GM12872 (cell line): ENCODE data around the gene UFD1.

Experiments
- TF ChIP-seq, protein P1 (sequence below): IDR thresholded peaks from 3 replicates; pipeline ENCODE4 v1.5.1; 2011; ENCODE audit warnings: low read depth, mild to moderate bottlenecking, low read length, moderate library complexity; ENCODE audit not compliant: insufficient read depth

The UFD1 gene

DNA sequence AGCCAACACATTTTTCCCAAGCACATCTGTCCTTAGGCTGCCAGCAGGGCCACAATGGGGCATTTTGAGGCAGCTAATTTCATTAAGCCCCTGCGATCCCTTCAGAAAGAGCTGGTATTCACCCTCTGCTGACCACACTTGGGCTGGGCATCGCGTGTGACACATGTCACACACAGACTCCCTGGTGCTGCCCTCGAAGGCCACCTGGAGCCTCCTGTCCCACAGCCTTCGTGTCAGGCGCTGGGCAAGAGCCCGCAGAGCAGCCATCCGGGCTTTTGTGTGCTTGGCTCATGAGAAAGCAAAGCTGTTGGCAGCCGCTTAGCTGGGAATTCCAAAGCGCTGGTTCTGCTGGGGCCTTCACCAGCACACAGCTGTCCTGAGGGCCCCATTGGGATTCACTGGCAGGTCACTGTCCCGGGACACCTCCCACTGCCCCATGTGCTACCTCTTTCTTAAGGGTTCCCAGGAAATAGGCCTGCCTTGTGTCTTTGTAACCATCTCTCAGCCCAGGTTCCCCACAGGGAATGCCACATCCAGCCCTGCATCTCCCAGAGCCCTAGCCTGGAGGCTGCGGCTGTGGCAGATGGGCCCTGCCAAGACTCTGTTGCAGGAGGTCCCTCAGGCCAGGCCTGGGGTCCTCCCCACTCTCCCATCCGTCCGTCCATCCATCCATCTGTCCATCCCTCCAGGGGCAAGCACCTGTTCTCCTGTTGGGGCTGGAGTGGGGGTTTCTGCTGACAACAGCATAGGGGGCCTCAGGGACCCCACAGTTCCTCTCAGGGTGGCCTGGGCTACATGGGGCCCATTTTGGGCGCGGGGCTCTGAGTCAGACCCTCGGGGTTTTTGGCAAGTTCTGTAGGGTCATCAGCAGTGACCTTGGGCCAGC, 40.3 kb upstream of the UFD1 start:
- TF ChIP-seq, protein P1, sequence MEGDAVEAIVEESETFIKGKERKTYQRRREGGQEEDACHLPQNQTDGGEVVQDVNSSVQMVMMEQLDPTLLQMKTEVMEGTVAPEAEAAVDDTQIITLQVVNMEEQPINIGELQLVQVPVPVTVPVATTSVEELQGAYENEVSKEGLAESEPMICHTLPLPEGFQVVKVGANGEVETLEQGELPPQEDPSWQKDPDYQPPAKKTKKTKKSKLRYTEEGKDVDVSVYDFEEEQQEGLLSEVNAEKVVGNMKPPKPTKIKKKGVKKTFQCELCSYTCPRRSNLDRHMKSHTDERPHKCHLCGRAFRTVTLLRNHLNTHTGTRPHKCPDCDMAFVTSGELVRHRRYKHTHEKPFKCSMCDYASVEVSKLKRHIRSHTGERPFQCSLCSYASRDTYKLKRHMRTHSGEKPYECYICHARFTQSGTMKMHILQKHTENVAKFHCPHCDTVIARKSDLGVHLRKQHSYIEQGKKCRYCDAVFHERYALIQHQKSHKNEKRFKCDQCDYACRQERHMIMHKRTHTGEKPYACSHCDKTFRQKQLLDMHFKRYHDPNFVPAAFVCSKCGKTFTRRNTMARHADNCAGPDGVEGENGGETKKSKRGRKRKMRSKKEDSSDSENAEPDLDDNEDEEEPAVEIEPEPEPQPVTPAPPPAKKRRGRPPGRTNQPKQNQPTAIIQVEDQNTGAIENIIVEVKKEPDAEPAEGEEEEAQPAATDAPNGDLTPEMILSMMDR: no peak

DNA sequence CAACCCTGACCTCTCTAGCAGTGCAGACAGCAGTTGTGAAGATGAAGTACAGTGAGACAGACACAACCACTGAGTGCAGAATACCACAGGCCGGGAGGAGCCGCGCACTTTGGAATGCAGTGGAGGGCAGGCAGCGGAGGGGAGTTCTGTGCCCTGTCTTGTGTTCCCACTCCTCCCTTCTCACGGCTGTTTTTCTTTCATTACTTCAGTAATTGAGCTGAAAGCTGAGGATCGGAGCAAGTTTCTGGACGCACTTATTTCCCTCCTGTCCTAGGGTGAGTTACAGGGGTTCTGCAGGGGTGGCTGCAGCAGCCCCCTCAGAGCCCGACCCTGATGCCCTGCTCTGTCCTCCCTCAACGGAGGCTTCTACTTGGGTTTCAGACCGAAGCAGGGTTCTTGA, 39.6 kb upstream of the UFD1 start:
- TF ChIP-seq, protein P1: no peak

DNA sequence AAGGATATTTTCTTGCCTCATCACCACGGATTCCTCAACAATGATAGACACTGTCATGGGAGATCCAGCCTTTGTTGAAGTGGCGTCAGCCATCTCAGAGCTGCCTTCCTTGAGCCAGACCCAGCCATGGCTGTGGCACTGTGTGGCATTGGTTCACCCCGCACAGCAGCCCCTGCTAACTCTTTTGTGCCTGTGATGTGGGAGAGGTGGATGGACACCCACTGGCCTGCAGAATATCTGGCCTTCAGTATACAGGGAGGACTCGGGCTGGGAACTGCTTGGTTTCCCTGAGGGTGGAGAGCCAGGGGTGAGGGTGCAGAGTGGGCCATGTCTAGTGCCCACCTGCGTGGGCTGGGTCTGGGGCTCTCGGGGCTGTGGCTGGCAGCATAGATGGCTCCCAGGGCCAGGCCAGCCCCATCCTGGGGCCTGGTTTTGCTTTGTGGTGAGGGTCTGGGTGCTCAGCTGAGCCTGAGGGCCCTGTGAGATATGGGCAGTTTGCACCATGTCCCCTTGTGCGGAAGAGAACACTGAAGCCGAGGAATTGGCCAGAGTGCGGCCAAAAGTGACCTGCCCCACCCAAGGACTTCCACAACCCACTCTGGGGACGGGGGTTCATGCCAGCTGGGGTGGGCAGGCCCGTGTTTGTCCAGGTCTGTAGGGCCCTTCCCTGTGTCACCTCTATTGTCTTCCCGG, 39.1 kb upstream of the UFD1 start:
- TF ChIP-seq, protein P1: no peak

DNA sequence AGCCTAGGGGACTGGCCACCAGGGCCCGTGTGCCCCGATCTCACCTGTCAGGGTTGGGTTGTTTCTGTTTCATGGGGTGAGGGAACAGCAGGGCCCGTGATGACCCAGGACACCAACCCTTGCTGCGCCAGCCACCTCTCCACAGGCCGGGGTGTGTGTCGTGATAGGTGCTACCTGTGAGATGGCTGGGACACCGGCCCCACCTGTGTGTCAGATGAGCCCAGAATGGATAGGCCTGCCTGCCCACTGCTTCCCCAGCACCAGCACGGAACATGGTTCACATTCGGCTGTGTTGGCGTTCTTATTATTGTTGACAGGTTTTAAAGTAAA, 38.1 kb upstream of the UFD1 start:
- TF ChIP-seq, protein P1: no peak

DNA sequence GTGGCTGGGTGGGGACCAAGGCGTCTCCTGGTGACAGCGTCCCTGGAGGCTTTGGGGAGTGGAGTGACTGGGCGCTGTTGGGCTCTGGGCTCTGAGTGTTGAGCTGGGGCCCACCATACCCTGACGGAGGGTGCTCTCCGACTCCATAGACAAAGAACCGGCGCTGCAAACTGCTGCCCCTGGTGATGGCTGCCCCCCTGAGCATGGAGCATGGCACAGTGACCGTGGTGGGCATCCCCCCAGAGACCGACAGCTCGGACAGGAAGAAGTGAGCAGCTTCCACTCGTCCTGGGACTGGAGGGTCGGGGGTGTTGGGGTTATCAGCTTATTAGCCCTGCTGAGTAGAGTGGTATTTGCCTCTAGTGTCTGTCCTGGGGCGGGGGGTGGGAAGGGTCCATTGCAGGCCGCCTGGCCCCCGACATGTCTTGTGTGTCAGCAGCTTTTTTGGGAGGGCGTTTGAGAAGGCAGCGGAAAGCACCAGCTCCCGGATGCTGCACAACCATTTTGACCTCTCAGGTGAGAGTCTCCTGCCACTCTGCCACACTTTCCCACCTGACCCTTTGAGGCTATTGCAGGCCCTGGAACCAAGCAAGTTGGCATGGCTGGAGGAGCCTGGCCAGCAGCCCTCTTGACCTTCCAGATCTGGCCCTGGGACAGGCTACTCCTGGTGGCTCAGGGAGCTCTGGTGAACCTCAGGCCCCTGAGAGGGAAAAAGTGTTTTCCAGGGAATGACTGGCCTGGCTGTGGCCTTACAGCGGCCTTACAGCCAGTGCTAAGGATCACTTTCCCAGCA, 37.6 kb upstream of the UFD1 start:
- TF ChIP-seq, protein P1: no peak

DNA sequence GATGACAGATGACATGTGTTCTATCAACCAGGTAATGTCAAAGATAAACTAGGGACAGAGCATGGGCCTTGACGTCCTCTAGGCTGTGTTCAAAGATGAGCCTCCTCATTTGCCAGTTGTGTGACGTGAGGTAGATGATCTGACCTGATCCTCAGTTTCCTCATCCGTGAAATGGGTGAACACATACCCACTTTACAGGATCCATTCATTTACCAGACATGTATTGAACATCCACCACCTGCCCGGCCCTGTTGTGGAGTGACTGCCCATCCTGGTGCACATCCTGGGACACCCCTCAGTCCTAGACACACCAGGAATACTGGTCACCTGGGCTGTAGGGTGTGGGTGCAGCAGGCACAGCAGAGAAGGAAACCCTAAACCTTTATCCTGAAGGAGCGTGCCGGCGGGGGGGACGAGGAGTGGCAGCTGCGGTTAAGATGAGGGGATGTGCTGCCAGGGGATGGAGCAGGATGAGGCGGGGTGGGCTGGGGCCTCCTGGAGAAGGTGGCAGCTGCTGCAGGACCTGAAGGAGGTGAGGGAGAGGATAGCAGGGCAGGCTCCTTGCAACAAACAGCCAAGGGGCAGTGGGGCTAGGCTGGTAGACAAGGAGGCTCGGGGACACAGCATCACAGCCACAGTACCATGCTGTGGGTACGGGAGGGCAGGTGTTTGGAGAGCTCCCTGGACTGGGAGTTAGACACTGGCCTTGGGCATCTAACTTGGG, 36.8 kb upstream of the UFD1 start:
- TF ChIP-seq, protein P1: no peak
